Measurements from ENCODE around the gene CTSE.

- TF ChIP-seq, protein P1, sequence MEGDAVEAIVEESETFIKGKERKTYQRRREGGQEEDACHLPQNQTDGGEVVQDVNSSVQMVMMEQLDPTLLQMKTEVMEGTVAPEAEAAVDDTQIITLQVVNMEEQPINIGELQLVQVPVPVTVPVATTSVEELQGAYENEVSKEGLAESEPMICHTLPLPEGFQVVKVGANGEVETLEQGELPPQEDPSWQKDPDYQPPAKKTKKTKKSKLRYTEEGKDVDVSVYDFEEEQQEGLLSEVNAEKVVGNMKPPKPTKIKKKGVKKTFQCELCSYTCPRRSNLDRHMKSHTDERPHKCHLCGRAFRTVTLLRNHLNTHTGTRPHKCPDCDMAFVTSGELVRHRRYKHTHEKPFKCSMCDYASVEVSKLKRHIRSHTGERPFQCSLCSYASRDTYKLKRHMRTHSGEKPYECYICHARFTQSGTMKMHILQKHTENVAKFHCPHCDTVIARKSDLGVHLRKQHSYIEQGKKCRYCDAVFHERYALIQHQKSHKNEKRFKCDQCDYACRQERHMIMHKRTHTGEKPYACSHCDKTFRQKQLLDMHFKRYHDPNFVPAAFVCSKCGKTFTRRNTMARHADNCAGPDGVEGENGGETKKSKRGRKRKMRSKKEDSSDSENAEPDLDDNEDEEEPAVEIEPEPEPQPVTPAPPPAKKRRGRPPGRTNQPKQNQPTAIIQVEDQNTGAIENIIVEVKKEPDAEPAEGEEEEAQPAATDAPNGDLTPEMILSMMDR (IDR thresholded peaks at IDR 0.05), result no peak
- TF ChIP-seq POLR2A (IDR thresholded peaks at IDR 0.05), result no peak
Observed at GRCh38 chr1:206065547-206066145, 42.0 kb upstream of the CTSE start.
